ENCODE measurements around the gene MAFB.
A peak's percentile ranks its signal among the peaks of the same experiment; 100 is the strongest.

The MAFB gene

DNA sequence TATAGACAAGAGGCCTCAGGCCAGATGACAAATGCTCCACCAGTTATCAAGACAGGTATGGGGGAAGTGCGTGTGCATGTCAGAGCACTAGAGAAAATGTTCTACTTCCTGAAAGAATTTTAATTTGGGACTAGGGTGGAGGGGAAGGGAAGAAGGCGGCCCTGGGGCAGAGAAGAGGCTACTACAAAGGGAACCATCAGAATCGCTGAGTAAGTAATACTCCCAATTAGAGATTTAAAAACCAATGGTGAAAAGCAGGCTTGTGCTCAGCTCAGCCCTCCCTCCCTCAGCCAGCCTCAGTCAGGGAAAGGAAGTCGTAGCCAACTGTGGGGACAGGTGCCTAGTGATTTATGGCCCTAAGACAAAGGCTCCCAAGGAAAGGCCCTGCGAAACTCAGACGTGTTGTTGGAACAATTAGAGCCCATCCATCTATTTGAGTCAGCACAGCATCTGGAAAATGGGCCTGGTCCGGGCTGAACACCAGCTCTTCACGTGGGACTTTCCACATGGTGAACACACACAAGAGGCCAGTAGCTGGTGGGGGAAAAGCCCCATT, 15.0 kb upstream of the MAFB start:
- DNase-seq (ENCODE audit: low read depth, low spot score): no peak

- no peak for DNase-seq (ENCODE audit: low read depth, low spot score)
Observed at GRCh38 chr20:40702504-40702903, 13.5 kb upstream of the MAFB start.

DNA sequence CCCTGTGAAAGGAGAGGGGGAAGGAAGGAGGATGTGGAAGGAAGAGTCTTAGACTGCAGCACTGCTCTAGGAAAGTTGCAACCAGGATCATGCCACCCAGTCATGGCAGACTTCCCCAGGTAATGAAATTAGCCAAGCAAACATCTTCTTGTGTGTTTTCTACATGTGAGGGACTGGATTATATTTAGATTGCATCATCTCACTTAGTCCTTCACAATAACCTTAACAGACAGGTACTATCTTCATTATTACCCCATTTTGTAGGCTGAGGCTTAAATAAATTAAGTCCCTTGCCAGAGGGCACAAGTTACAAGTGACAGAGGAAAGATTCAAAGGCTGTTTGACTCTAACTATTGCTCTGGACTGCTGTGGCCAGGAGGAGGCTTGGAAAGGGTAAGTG, 9.7 kb upstream of the MAFB start:
- no peak for DNase-seq (ENCODE audit: low read depth, low spot score)

DNA sequence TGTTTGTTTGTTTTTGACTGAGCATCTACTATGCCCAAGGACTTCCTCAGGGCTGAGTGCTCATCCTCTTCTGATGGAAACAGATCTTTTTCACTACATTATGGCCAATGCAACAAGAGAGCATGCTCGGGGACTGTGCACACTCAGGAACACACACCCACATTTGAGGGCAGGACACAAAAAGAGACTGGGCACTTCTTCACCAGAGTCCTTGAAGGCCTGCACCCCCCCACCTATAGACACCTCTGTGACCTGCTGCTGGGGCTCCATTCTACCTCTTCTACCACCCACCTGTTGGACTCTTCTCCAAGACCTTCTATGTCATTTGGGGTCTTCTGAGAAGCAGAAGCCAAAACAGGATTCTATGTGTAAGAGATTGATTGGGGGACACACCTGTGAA, 9.2 kb upstream of the MAFB start:
- DNase-seq (ENCODE audit: low read depth, low spot score): no peak

DNA sequence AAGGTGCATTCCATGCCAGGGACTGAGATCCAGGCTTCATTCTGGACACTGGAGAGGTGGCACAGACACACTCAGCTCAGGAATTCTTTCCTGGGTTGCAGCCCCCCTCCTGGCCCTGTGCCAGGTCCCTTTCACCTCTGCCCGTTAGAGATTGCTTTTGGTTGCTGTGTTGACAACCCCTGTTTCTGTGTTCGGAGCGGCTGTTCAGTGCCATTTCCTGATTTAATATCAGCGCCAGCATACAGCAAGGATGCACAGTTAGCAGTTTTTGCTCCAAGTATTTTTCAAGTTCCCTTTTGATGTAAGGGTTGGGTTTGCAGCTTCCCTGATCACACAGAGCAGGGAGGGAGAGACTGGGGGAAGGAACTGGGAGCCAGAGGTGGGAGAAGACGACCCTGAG, 8.5 kb upstream of the MAFB start:
- DNase-seq (ENCODE audit: low read depth, low spot score): no peak

DNA sequence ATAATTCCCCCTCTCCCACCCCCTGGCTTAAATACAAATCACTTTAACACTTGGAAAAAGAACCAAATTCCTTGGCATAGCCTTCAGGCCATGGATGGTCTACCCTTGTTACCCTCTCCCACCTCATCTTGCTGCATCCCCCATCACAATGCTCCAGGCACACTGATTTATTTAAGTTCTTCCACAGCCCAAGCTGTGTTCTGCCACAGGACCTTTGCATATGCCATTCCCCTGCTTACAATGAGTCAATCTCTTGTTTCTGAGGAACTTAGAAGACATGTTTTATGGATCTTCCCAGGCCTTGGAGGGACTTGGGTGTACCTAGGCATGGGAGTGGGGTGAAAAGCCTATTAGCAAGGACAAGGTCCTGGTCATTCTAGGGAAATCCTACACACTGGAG, 6.2 kb upstream of the MAFB start:
- DNase-seq (ENCODE audit: low read depth, low spot score): no peak

DNA sequence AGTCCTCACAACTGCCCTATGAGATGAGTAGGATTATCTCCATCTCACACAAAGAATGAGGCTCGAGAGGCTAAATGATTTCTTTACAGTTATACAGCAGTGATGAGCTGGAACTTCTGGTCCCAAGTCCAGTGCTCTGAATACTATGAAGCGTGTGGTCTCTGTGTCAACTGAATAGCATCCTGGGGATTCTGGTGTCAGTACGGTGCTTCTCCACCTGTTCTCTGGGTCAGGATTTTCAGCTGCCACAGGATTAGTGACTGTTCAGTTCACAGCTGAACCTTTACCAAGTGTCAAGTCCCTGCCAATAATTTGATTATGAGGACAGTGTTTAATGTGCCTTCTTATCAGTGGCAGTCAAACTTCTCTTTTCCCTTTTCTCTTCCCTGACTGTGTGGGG, 5.2 kb upstream of the MAFB start:
- DNase-seq (ENCODE audit: low read depth, low spot score): no peak

DNA sequence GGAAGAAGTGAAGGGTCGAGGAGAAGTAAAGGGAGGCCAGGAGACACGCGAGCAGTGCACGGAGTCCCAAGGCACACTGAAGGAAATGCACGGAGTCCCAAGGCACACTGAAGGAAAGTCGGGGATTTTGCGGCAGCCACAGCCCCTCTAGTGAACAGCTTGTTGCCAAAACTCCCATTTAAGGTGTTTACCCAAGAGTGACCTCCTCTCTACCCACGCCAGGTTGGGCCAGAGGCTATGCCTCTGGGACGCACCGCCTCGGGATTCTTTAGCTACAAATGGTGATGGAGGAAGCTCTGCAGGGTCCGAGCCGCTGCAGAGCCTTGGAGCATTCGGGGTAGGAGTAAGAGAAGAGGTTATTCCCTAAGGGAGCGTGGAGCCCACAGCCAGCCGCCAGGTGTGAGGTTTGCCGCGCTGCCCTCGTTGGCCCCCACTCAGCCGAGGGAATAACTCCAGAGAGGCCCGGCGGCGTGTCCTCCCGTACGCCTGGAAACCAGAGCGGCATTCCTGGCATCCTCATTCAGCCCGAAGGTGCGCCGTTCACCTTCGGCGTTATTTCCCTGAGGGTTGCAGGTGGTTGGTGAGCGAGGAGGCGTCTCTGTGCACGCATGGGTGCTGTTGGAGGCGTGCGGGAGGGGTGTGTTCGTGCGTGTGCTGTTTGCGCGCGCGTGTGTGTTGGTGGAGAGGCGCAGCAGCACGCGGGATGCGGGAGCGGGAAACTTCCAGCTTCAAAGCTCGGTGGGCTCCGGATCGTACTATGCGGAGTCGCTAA, 3.4 kb upstream of the MAFB start:
- no peak for DNase-seq (ENCODE audit: low read depth, low spot score)

GRCh38 chr20:40691566-40692239, 2.7 kb upstream of the MAFB start:
- no peak for DNase-seq (ENCODE audit: low read depth, low spot score)

DNA sequence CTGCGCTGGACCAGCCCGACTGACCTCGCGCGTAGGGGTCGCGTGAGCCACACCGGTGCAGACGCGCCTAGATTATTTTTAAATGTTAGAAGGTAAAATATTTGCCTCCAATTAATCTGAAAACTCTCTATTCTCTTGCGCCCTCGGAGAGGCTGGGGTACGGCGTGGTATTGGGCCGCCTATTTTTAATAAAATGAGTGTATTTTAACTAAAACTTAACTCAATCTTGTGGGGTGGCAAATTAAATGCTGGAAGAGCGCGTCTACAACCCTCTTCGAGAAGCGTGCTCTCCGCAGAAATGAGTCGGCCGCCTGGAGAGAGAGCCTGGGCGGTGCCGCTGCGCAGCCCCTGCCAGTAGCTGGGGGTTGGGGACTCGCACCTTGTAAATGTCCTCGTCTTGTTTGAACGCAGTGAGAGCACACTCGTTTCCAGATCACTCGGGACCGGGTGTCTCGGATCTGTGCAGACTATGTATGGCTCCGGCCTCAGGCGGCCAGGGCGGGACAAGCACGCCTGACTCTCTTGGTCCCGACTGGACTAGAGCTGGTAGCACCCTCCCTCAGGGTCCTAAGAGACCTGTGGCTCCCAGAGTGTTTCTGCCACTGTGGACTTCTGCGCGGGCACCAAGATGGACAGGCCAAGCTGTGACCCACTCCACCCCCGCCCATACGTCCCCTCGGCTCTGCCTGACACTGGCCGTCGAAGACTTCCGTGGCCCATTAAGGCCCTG, 2.0 kb upstream of the MAFB start:
- DNase-seq (ENCODE audit: low read depth, low spot score): no peak

GRCh38 chr20:40689943-40690835, 1.2 kb upstream of the MAFB start:
- DNase-seq (ENCODE audit: low read depth, low spot score): peak; percentile 93

- DNase-seq (ENCODE audit: low read depth, low spot score): no peak
Observed at GRCh38 chr20:40688129-40689099, 622 bp downstream of the MAFB start.

GRCh38 chr20:40687384-40688128, 1.5 kb downstream of the MAFB start:
- peak; percentile 45 for DNase-seq (ENCODE audit: low read depth, low spot score)

DNA sequence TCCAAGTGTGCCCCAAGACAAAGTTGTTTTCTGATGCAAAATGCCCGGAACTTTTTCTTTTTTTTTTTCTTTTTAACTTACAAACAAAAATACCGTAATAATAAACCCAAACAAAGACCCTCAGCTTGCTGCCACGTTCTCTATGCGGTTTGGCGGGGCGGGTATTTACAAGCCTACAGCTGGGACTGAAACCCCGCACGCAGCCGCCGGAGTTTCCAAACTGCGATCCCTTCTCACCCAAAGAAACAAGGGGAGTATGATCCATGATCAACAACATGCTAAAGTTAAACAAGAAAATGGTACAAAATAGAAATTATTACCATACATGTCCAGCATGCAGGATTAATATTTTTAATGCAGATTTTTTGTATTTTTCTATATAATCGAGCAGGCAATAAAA, 2.1 kb downstream of the MAFB start:
- no peak for DNase-seq (ENCODE audit: low read depth, low spot score)

- DNase-seq (ENCODE audit: low read depth, low spot score): no peak
Observed at GRCh38 chr20:40686434-40686882, 2.6 kb downstream of the MAFB start.

DNA sequence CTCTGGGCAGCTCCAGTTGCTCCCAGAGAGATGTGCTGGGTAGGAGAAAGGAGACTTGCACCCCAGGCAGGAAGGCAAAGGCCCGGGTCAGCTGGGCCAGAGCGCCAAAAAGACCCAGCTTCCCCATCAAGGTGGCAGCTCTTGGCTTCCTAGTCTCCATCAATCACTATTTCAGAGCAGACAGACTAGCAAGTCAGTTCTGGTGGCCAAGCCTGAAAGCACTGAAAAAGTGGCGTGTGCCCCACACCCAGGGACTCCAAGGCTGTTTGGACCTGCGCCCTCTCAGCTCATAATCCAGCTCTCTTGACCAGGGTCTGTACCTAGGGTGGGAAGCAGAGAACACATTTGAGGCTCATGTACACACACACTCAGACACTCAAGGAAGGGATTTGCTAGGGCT, 3.7 kb downstream of the MAFB start:
- no peak for DNase-seq (ENCODE audit: low read depth, low spot score)

DNA sequence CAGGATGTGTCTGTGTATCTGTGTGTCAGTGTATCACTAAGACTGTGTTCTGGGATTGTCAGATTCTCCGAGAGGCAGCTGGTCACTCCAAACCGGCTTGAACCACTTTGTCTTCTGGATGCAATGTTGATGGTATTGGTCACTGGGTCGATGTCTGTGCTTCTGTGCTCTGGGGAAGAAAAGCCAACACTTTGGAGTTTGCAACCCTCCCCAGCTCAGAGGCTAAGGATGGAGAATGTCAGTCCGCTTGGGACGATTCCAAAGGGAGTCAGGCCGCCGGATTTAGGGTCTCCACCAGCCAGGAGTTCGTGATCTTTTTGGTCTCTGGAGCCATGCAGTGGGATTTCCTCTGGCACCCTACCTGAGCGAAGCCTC, 5.2 kb downstream of the MAFB start:
- DNase-seq (ENCODE audit: low read depth, low spot score): no peak

GRCh38 chr20:40683221-40683893, 5.7 kb downstream of the MAFB start:
- peak; percentile 47 for DNase-seq (ENCODE audit: low read depth, low spot score)

Measured in astrocyte of the hippocampus (primary cell).